Measurements from ENCODE around the gene TPR. TPM values are rescaled to one million over a fixed set of nuclear protein-coding genes. Genes with fewer than 3 reads are reported as not detected.

Gene TPR
- total RNA-seq, 1 experiment from 2014 or later = 107 TPM

DNA sequence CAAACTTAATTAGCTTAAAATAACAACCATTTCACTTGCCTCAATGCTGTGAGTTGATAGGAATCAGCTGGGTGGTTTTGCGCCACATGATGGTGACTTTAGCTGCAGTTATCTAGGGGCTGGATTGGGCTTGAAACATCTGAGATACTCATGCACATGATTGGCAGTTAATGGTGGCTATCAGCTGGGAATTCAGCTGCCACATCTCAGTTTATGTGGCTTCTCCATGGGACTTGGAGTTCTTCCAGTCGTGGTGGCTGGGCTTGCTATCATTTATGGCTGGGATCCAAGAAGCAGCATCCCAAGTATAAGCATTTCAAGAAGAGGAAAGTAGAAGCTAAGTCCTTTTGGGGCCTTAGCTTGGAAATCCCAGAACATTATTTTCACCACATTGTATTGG is 49.5 kb upstream of the TPR start:
- Histone ChIP-seq H4K20me1 (ENCODE audit: control insufficient read depth, insufficient read depth, insufficient read length) (no peaks in the 10 kb centered on the region), H3K27me3 (ENCODE audit: insufficient read depth, low read length) (no peaks in the 10 kb centered on the region), H2BK20ac (ENCODE audit: low read depth, low read length, poor library complexity, severe bottlenecking) (no peak overlapping the region), H3K4ac (ENCODE audit: low read depth, low read length) (no peak overlapping the region), H4K91ac (ENCODE audit: insufficient read length, low read depth, low read length) (no peak overlapping the region), H2BK15ac (ENCODE audit: low read depth, low read length) (no peak overlapping the region), H3K4me2 (ENCODE audit: insufficient read depth, insufficient read length, low read length) (no peak overlapping the region), H3K18ac (ENCODE audit: insufficient read length, low read depth, low read length) (no peak overlapping the region), H2BK12ac (ENCODE audit: insufficient read length, low read depth, low read length) (no peak overlapping the region), H3K9ac (ENCODE audit: extremely low read depth, insufficient read length, low read length) (no peak overlapping the region), H2AFZ (ENCODE audit: low read length) (no peak overlapping the region), H3K79me1 (ENCODE audit: insufficient read depth, low read depth, low read length, poor library complexity, severe bottlenecking) (no peaks in the 10 kb centered on the region), H3T11ph (ENCODE audit: low read length) (no peak overlapping the region), H3K56ac (ENCODE audit: insufficient read length, low read depth, low read length) (no peak overlapping the region), H3K9me3 (ENCODE audit: control insufficient read depth, low read depth, low read length) (no peaks in the 10 kb centered on the region), H4K5ac (ENCODE audit: insufficient read length, low read depth, low read length) (no peak overlapping the region), H3K4me1 (ENCODE audit: insufficient read depth, low read length) (no peaks in the 10 kb centered on the region), H3K23ac (ENCODE audit: insufficient read length, low read depth, low read length) (no peak overlapping the region), H3K79me2 (ENCODE audit: insufficient read depth, low read length) (no peaks in the 10 kb centered on the region), H3K23me2 (ENCODE audit: insufficient read length, low read depth, low read length, poor library complexity, severe bottlenecking) (no peaks in the 10 kb centered on the region), H2AK5ac (ENCODE audit: insufficient read length, low read length) (no peak overlapping the region), H3K27ac (ENCODE audit: insufficient read length, low read depth, low read length) (no peak overlapping the region), H2BK120ac (ENCODE audit: low read depth, low read length, poor library complexity, severe bottlenecking) (no peak overlapping the region), H3K14ac (ENCODE audit: insufficient read depth, low read length) (no peak overlapping the region), H2BK5ac (ENCODE audit: insufficient read length, low read length) (no peak overlapping the region), H4K8ac (replicated peaks; ENCODE audit: insufficient read length, low read depth, low read length) (no peak overlapping the region)
- Mint-ChIP-seq H3K9me3 (no peaks in the 10 kb centered on the region), H3K36me3 (ENCODE audit: insufficient read depth in 1 of 3, low read depth in 3 of 3) (peaks cover 0 to 6% (median under 1%) of the 10 kb centered on the region in 3 experiments; a peak in 3 of 7 replicates), H3K4me1 (no peaks in the 10 kb centered on the region), H3K4me3 (no peak overlapping the region), H3K27me3 (ENCODE audit: low read depth) (no peaks in the 10 kb centered on the region), H3K27ac (no peak overlapping the region)
- no CpG with 5 or more reads among the region's 2 CpGs for WGBS (ENCODE audit: extremely low coverage, insufficient read length, low lambda C conversion rate)
- DNase-seq = no peak
- no peak for TF ChIP-seq CTCF (conservative IDR thresholded peaks at IDR 0.05)
